ENCODE measurements around the gene ASCL4.

Gene ASCL4

GRCh38 chr12:107776171-107776570 is 1.7 kb downstream of the ASCL4 start:
- no peak for DNase-seq (ENCODE audit: low read depth, low spot score)

DNA sequence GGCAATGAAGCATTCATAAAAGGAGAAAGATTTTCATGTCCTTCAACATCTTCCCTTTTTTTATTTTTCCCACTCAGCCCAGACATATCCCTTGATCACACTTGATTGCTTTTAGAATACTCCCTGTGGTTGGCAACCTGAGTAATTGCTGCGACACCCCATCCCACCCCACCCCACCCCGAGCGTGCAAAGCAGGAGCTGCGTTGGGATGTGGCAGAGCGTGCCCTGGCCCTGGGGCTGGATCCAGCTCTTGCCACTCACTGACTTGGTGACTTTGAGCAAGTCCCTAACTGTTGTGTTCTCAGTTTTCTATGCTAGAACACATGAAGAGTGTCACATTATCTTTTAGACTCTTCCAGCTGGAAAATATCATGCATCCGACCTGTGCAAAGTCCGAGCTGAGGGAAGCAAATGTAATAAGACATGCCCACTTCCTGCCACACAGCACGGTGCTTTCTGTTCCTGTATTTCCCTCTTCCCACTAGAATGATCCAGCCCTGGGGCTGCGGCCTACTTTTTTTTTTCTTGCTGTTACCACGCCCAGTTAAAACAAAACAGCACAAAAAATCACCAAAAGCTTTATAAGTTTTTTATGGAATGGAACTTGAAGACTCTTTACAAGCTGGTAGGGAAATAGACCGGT is 4.0 kb downstream of the ASCL4 start:
- H3K27ac ChIP-seq = no peak overlapping the region
- no peak for DNase-seq (ENCODE audit: low read depth, low spot score)

More at GRCh38 chr12:107776171-107776570, 1.7 kb downstream of the ASCL4 start:
- H3K27ac ChIP-seq = no peak overlapping the region

GRCh38 chr12:107779077-107779831 is 4.8 kb downstream of the ASCL4 start:
- DNase-seq (ENCODE audit: low read depth, low spot score) = no peak
- no peak overlapping the region for H3K27ac ChIP-seq

- no peak for DNase-seq (ENCODE audit: low read depth, low spot score)
- no peak overlapping the region for H3K27ac ChIP-seq
These were observed 5.8 kb downstream of the ASCL4 start for GRCh38 chr12:107780298-107780697.

- no peak overlapping the region for H3K27ac ChIP-seq
- no peak for DNase-seq (ENCODE audit: low read depth, low spot score)
These were observed 7.6 kb downstream of the ASCL4 start for GRCh38 chr12:107782067-107782466.

- H3K27ac ChIP-seq = no peak overlapping the region
- DNase-seq (ENCODE audit: low read depth, low spot score) = no peak
These were observed 9.2 kb downstream of the ASCL4 start for GRCh38 chr12:107783406-107784376.

- H3K27ac ChIP-seq = no peak overlapping the region
- no peak for DNase-seq (ENCODE audit: low read depth, low spot score)
These were observed 13.8 kb downstream of the ASCL4 start for GRCh38 chr12:107788281-107788680.

DNA sequence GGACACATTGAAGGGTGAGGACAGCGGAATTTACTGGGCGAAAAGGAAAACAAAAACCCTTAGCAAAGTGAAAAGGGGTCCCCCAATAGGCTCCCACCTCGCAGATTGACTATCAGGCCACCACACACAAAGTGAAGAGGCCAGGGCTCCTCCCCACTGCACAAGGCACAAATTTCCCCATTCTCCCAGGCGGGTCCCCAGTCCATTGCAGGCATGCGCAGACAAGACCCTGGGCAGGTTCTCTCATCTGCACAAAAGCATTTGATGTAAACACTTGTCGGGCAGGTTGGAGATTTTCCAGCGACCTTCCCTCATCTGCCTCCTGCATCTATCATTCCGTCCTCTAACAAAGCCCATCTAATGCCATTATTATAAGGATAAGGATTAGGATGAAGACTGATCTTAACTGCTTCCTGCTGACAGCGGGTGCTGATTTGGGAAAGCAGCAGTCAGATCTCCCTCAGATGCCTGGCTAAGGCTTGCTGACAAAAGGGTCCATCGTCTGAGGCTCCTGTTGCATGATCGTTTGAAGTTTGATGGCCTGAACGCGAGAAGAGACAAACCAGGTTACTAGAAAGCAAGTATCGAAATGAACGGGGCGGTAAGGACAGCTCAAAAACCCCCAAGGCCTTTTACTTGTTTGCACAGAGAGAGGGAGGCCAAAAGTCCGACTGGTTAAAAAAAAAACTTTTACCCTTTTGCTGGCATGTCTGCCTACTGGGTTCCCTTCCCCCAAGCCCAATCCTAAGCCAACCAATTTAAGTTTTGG is 14.4 kb downstream of the ASCL4 start:
- DNase-seq (ENCODE audit: low read depth, low spot score) = no peak
- H3K27ac ChIP-seq = no peak overlapping the region

DNA sequence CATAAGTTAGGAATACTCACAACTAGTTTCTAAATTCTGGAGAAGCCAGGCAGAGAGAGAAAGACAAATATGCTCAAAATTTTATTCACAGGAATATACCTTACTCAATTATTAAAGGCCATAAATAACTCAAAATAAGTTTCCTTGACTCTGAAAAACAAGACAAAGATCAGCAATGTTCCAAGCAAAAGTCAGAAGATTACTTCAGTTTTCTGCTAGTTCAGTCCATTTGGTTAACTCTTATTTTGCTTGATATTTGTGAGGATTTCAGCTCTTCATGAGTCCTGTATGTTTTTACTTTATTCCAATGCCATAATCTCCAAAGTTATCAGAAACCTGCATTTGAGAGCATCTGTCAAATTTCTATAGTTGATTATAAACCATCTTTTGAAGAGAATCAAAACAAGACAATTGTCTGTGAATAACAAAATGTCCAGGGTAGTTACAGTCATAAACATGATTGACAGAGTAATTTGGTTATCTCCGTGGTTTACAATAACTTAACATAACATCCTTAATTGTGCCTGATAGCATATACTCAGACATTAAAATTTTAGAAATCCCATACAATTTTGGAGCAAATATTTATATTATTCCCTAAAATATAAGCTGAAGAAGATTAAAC is 17.1 kb downstream of the ASCL4 start:
- H3K27ac ChIP-seq = no peak overlapping the region
- DNase-seq (ENCODE audit: low read depth, low spot score) = no peak

- DNase-seq (ENCODE audit: low read depth, low spot score) = no peak
- H3K27ac ChIP-seq = no peak overlapping the region
These were observed 19.9 kb downstream of the ASCL4 start for GRCh38 chr12:107794451-107794850.

GRCh38 chr12:107798580-107798979 is 24.1 kb downstream of the ASCL4 start:
- no peak overlapping the region for H3K27ac ChIP-seq
- no peak for DNase-seq (ENCODE audit: low read depth, low spot score)

GRCh38 chr12:107801150-107801549 is 26.6 kb downstream of the ASCL4 start:
- DNase-seq (ENCODE audit: low read depth, low spot score) = no peak
- no peak overlapping the region for H3K27ac ChIP-seq

DNA sequence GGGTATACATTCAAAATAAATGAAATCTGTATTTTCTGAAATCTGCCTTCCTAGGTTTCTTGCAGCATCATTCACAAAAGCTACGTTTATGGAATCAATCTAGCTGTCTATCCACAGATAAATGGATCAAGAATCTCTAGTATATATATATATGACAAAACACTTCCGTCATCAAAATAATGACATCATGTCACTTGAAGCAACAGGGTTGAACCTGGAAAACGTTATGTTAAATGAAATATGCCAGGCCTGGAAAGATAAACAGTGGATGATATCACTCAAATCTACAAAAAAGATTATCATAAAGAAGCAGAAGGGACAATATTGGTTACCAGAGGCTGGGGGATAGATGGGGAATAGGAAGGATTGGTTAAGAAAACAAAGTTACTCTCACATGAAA is 28.6 kb downstream of the ASCL4 start:
- DNase-seq (ENCODE audit: low read depth, low spot score) = no peak
- H3K27ac ChIP-seq = no peak overlapping the region

DNA sequence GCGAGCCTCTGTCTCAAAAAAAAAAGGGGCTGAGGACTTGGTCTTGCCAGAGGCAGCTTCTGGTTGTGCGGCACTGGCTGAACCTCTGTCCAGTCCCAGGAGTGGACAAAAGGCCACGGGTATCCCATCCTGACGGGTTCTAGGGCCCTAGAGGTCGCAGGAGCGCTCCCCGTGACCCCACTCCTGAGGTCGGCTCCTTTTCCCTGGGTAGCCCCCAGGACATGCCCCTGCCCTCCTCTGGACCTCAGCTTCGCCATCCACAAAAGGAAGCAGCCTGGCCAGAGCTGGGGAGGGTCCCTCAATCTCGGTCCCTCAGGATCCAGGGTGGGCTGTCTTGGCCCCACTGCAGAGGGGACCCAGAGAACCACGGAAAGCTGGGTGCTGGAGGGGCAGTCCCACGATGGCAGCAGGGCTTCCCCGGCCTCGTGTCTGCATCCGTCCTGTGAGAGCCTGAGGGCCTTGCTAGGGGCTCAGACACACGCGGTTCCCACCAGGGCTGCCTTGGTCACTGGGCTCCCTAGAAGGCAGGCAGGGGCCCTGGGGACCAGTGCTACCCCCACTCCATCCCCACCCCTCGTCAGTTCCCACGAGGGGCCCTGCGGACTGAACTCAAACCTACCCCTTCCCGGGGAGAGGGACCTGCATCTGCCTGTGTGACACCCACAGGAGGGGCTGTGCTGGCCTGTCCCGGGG is 31.1 kb downstream of the ASCL4 start:
- no peak for DNase-seq (ENCODE audit: low read depth, low spot score)

DNA sequence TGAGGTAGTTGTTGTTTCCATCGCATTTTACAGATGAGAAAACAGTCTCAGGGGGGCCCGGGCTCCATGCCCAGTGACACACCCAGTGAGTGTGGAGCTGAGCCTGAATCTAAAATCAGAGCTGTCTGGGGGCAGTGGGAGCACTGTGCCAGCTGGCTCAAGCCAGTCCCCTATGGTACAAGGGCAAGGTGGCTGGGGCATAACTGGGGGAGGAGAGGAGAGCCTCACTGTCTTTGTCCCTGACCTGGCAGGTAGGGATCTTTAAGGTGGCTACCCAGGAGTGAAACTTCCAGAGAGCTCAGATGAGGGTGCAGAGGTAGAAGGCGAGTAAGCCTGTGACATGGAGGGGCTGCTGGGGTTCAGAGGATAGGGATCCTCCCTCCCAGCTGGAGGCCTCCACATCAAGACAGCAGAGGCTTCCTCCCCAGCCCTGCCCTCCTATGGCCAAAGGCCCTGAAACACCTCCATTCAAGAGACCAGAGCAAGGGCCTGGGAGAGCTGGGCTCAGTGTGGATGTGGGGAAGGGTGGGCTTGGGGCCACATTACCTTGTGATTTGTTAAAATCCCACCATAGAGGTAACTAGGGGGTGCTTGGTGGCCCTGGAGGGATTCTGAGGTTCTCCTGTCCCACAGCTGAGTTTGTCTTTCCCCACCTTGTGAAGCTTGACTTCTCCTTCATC is 33.1 kb downstream of the ASCL4 start:
- no peak overlapping the region for H3K27ac ChIP-seq
- DNase-seq (ENCODE audit: low read depth, low spot score) = no peak

More for the DNA sequence above, 31.1 kb downstream of the ASCL4 start:
- no peak overlapping the region for H3K27ac ChIP-seq

GRCh38 chr12:107817250-107817649 is 42.7 kb downstream of the ASCL4 start:
- no peak overlapping the region for H3K27ac ChIP-seq
- DNase-seq (ENCODE audit: low read depth, low spot score) = no peak

GRCh38 chr12:107818984-107819383 is 44.5 kb downstream of the ASCL4 start:
- DNase-seq (ENCODE audit: low read depth, low spot score) = no peak
- H3K27ac ChIP-seq = no peak overlapping the region

GRCh38 chr12:107822356-107822755 is 47.9 kb downstream of the ASCL4 start:
- DNase-seq (ENCODE audit: low read depth, low spot score) = no peak
- no peak overlapping the region for H3K27ac ChIP-seq
